8988T (cell line): ENCODE results near the gene SCRG1.

ENCODE experiments used
- DNase-seq: peaks from one replicate; pipeline ENCODE4 v3.0.0; 2011

Gene SCRG1

GRCh38 chr4:173398779-173399415, at the start of gene SCRG1:
SCRG1 (minus strand) TSS chr4:173399116; CDS start chr4:173391414, 7,702 bp downstream.
- no peak for DNase-seq

DNA sequence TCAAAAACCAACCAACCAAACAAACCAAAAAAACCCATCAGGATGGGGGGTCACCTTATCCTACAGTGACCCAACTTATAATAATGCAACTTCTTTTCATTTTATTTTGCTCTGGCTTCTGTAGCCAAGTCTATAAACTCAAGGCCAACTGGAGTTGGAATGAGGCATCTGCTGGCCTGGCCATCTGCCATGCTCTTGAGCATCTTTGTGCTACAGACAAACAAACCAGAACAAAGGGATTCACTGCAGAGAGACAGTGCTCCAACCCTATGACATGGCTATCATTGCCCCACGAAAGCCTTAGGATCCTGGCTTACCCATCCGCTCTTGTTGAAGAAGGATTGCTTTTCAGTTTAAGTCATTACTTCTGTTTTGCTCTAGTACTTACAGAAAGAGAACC, 49.2 kb upstream of the SCRG1 start:
- DNase-seq = no peak

GRCh38 chr4:173446416-173446815, 47.5 kb upstream of the SCRG1 start:
- no peak for DNase-seq

DNA sequence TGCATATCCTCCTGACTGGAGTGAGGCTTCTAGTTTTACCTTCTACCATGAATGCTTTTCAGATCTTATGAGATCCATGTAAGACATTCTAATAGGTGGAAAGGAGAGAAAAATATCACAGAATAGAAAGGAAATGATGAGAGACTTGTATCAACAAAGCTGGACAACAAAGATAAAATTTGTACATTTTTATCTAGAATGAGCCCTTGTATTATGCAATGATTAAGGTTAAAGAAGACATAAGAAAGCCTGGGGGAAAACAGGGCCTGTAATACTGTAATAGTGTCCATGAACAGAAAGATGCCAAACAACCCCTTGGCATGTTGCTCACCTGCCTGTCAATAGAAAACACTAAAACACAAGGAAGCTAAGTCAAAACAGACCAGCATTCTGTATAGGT, 44.2 kb upstream of the SCRG1 start:
- DNase-seq = no peak

DNA sequence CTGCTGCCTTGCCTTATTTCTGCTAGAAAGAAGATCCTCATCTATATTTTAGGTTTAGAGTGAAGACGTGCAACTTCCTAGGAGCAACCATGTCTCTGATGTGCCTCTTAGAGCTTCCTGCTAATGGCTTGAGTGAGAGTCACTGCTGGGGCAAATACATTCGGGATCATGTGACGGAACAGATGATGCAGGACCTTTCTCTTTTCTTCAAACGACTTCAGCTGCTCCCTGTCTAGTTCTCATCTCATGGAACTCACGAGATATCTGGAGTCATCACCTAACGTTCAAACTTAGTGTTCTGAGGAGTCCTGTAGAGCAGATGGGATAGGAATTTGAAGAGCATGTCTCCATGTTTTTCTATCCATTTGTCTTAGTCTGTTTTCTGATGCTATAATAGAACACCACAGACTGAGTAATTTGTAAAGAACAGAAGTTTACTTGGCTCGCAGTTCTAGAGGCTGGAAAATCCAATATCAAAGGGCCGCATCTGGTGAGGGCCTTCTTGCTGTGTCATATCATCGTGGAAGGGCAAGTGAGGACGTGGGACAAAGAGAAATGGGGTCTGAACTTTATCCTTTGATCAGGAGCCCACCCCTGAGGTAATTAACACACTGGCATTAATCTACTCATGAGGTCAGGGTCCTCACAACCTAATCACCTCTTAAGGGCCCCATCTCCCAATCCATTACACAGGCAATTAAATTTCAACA, 43.5 kb upstream of the SCRG1 start:
- no peak for DNase-seq

DNA sequence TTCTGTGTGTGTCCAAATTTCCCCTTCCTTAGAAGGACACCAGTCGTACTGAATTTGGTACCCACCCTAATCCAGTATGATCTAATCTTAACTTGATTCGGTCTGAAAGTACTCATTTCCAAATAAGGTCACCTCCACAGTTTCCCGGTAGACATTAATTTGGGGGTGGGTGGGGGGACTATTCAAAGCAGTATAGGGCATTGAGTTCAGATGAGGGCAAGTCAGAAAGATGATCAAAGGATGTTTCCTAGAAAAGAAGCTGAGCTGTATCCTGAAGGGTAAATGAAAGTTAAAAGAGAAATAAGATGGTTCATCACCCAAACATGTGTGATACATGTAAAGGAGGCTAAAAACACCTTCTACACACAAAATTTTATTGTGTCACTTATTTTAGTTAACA, 42.0 kb upstream of the SCRG1 start:
- no peak for DNase-seq

DNA sequence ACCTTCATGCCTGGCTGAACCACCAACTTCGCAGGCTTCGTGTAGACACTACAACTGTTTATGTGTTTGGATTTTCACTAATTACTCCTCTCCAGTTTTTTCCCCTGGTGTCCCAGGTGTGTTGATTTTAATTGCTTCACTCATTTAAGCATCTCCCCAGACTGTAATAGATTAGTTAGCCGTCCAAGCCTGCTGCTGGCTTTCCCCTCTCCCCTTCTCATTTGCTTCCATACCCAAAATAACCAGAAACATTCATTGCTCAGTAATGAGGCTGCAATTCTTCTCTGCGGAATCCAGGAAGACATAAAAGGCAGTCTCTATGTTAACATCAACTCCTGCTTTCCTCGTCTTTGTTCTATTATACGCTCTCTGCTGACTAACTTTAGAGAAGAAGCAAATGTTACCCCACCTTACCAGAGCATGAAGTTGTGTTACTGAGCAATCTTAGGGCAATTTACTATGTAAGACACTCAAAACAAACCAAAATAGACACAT, 37.9 kb upstream of the SCRG1 start:
- no peak for DNase-seq

DNA sequence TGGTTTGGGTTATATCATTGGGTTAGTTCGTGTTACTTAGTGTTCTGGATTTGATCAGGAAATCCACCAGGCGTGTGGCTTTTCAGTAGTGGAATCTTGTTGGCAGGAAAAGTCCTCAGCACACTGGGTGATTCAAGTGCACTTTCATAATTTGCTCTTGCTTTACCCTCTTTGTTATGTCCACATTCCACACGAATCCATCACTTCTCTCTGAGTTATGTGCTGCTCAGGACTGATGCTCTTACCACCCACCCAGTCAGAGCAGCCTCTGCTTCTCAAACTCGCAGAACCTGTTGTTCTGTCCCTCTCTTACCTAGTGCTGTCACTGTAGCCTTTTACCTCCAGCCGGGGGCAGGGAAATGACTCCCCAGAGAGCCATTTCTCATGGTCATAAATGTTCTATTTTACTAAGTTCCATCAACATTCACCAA, 37.2 kb upstream of the SCRG1 start:
- DNase-seq = no peak

DNA sequence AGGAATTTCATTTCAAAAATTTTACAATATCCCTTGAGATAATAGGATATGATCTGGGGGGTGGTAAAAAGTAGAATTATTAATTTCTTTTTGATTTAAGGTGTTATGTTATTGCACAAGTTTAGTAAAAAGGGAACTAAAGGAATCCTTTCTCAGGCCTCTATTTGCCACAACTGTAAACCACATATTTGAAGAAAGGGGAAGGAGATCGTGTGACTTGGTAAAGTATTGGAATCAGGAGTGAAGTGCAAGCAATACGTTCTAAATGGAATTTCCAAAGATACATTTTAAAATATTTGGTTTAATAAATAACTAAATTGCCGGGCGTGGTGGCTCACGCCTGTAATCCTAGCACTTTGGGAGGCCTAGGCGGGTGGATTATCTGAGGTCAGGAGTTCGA, 35.3 kb upstream of the SCRG1 start:
- DNase-seq = no peak

DNA sequence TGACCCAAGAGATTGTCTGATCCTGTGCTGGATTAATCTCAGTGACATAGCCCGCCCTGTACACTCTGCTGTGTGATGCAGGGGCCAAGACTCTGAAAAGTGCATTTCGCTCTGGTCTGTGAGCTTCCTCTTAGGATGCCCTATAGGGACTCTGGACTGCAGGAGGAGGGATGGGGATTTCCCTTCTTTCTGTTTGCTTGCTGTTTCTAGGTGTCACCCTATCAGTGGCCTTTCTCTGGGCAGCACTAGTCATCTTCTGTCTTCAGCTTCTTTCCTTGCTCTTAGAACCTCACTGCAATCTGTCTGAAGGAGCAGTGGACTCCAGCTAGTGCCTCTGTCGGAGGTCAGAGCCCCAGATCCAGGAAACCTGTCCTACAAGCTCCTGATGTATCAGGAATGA, 34.5 kb upstream of the SCRG1 start:
- no peak for DNase-seq

- DNase-seq = no peak
These were observed 33.5 kb upstream of the SCRG1 start for GRCh38 chr4:173432430-173432829.

- DNase-seq = no peak
These were observed 27.1 kb upstream of the SCRG1 start for GRCh38 chr4:173426064-173426463.

DNA sequence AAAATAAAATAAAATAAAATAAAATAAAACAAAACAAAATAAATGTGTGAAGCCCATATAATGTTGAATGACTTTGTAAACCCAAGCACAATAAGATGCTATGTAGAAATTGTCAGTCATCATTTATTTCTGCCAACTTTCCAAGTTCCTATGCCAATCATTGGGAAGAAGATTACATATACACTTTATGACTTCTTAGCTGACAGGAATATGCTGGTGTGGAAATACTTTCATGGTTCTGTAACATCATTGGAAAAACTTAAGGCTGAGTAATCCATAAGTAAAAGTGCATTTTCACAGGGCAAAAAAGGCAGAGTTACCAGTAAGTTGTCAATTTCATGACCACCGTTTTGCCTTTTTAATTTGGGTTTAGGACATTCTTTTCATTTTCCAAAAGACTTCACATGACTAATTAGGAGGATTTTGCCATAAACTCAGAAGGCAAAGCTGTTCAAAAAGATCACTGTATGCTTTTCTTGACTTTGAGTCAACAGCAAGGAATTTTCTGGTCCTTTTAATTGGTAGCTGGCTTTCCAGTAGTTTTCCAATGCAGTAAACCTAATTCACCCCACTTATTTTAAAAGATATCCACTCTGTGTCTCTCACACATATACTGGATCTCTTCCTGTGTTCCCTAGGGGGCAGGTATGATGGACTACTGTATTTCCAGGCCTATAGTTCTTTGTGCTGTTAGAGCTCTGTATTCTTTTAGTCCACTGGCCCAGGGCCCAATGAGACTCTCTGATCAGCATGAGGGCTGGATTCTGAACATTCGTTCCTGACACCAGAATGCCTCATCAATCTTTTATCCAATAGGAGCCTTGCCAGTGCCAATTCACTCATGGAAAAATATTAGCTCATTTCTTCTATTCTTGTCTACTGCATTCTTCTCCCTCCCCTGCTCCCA, 26.2 kb upstream of the SCRG1 start:
- DNase-seq = no peak

DNA sequence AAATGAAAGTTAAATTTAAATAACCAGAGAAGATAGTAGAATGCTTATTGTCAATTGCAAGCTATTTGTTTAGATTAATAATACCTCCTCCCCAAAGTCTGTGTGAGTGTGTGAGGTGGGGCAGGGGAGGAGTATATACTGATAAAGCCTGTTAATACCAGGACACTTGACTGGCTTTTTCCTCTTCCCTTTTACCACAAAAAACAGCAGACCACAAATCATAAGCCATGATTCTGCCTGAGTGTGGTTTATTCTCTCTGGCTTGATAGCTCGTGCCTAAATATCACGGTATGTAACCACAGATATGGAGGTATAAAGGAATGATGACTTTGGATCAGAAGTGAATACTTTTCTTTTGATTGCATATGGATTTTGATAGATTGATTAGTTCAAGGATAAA, 21.9 kb upstream of the SCRG1 start:
- DNase-seq = no peak

GRCh38 chr4:173420324-173420752, 21.4 kb upstream of the SCRG1 start:
- no peak for DNase-seq

GRCh38 chr4:173418639-173419038, 19.7 kb upstream of the SCRG1 start:
- DNase-seq = no peak

GRCh38 chr4:173417833-173418232, 18.9 kb upstream of the SCRG1 start:
- DNase-seq = no peak

- DNase-seq = no peak
These were observed 17.2 kb upstream of the SCRG1 start for GRCh38 chr4:173415885-173416653.

DNA sequence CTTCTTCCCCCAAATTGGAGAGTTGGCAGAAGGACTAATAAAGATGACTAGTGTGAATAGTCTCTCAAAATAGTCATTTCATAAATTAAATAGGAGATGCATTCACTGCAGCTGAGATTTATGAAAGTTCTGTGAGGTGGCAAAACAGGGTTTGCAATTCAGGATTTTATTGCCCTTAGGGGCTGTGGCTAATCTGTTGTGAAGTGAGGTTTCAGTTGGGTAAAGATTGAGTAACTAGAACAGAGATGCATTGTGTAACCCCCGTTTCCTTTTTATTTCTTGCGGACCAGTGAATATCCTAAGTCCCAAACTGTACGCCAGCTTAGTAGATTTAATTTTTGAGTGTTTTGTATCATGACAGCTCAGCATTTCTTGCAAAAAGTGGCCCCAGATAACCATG, 16.2 kb upstream of the SCRG1 start:
- DNase-seq = no peak

- no peak for DNase-seq
These were observed 15.5 kb upstream of the SCRG1 start for GRCh38 chr4:173414456-173414855.

- no peak for DNase-seq
These were observed 14.1 kb upstream of the SCRG1 start for GRCh38 chr4:173413036-173413435.

GRCh38 chr4:173411106-173411693, 12.3 kb upstream of the SCRG1 start:
- no peak for DNase-seq
